ENCODE results near the gene SLC6A5. TPM values are rescaled to one million over a fixed set of nuclear protein-coding genes. Genes with fewer than 3 reads are reported as not detected.
"Not testable (repeated sequence)": the region's sequence is repeated elsewhere in the genome, so short reads cannot be mapped to it uniquely, and the experiment has no call there.

Gene SLC6A5
- not detected for total RNA-seq

DNA sequence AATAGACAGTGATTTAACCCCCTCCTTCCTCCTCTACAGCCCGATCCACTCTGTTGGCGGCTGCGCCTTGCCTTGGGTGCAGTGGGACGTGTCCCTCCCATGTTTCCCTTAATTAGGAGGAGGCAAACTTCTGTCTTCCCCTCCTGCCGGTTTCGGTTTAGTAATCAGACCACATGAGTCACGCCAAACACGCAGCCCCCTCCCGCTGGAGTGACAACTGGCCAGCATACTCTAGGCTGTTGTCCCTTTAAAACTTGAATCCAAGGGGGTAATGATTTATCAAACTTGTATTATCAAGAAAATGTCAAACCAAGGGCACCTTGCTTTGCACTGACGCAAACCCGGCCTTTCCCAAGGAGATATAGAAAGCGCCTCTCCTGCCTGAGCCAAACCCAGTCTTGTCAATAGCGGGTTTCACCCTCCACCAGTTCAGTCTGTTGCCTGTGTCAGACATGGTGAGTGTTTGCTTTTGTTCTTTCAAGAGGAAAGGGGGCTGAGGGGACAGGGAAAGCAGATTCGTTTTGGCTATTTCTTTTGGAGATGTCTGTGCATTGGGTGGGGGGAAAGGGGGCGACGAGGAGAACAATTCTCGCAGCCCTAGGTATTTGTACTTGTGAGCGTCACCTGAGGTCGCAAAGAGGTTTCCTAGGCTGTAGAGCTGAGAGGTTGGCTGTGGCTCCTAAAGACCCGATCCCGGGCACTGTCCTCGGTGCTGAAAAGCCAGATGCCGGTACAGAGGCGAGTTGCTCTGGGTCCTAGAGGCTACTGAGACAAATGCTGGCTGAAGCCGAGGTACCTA, at the start of gene SLC6A5:
TSS of gene SLC6A5 (plus strand) at position 388 of the 799 bp plus-strand sequence. CDS start at position 453, 65 bp downstream.
- Histone ChIP-seq H3K9me3 (no peaks in the 10 kb centered on the region), H3K27me3 (peaks cover 0 to 99% of the 10 kb centered on the region in 2 donors), H3K36me3 (no peaks in the 10 kb centered on the region), H3K27ac (no peak within 1 kb of the TSS), H3K4me1 (peaks cover 0 to 23% (median 0%) of the 10 kb centered on the region in 4 donors), H3K4me3 (no peak within 1 kb of the TSS)
- DNase-seq (ENCODE audit: low spot score in 2 of 2) = no peak
- WGBS, 2 donors = 3 to 7% methylated on average over 25 of the region's 25 CpGs
- TF ChIP-seq, protein P1, sequence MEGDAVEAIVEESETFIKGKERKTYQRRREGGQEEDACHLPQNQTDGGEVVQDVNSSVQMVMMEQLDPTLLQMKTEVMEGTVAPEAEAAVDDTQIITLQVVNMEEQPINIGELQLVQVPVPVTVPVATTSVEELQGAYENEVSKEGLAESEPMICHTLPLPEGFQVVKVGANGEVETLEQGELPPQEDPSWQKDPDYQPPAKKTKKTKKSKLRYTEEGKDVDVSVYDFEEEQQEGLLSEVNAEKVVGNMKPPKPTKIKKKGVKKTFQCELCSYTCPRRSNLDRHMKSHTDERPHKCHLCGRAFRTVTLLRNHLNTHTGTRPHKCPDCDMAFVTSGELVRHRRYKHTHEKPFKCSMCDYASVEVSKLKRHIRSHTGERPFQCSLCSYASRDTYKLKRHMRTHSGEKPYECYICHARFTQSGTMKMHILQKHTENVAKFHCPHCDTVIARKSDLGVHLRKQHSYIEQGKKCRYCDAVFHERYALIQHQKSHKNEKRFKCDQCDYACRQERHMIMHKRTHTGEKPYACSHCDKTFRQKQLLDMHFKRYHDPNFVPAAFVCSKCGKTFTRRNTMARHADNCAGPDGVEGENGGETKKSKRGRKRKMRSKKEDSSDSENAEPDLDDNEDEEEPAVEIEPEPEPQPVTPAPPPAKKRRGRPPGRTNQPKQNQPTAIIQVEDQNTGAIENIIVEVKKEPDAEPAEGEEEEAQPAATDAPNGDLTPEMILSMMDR (IDR thresholded peaks at IDR 0.05) = no peak
- no peak for TF ChIP-seq EP300 (IDR thresholded peaks at IDR 0.05)
- TF ChIP-seq POLR2A (IDR thresholded peaks at IDR 0.05) = no peak

DNA sequence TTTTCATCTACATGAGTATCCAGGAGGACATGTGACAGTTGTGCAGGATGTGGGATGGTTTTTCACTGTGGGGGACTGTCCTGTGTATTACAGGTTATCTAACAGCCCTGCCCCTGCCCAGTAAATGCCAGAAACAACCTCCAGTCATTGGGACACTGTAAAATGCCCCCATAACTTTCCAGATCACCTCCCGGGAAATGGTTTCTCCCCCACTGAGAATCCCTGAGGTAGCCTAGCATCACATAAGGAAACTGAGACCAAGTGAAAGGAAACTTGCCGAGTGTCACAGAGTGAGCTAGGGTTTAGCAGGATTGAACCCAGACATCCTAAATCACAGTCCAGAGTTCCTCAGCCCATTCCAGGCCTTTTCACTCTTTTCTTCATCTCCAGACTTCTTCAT, 48.3 kb upstream of the SLC6A5 start:
- Histone ChIP-seq H3K4me1 (no peaks in the 10 kb centered on the region), H3K27ac (no peak overlapping the region), H3K27me3 (no peaks in the 10 kb centered on the region), H3K9me3 (peaks cover 0 to 6% (median 0%) of the 10 kb centered on the region in 4 donors), H3K4me3 (no peak overlapping the region), H3K36me3 (no peaks in the 10 kb centered on the region)
- 39 to 66% methylated on average over 2 of the region's 2 CpGs for whole genome bisulfite sequencing, 2 donors
- TF ChIP-seq POLR2A (IDR thresholded peaks at IDR 0.05) = no peak
- no peak for TF ChIP-seq EP300 (IDR thresholded peaks at IDR 0.05)
- TF ChIP-seq, protein P1 (IDR thresholded peaks at IDR 0.05) = no peak
- no peak for DNase-seq (ENCODE audit: low spot score in 2 of 2)

DNA sequence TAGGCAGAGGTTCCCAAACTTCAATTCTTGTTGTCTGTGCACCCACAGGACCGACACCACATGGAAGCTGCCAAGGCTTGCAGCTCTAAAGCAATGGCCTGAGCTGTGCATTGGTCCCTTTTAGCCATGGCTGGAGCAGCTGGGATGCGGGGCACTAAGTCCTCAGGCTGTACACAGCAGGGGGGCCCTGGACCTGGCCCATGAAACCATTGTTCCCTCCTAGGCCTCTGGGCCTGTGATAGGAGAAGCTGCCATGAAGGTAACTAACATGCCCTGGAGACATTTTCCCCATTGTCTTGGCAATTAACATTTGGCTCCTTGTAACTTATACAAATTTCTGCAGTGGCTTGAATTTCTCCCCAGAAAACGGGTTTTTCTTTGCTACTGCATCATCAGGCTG, 43.6 kb upstream of the SLC6A5 start:
- peaks cover 0 to 6% (median 0%) of the 10 kb centered on the region in 4 donors for H3K9me3 ChIP-seq
- H3K4me1 ChIP-seq = no peaks in the 10 kb centered on the region
- no peak for DNase-seq (ENCODE audit: low spot score in 2 of 2)
- no peak overlapping the region for H3K4me3 ChIP-seq
- H3K36me3 ChIP-seq = no peaks in the 10 kb centered on the region
- 69 to 71% methylated on average over 3 of the region's 3 CpGs for WGBS, 2 donors
- H3K27ac ChIP-seq = no peak overlapping the region
- H3K27me3 ChIP-seq = no peaks in the 10 kb centered on the region
- TF ChIP-seq EP300 (IDR thresholded peaks at IDR 0.05) = no peak
- TF ChIP-seq, protein P1 (IDR thresholded peaks at IDR 0.05) = no peak
- TF ChIP-seq POLR2A (IDR thresholded peaks at IDR 0.05) = no peak

DNA sequence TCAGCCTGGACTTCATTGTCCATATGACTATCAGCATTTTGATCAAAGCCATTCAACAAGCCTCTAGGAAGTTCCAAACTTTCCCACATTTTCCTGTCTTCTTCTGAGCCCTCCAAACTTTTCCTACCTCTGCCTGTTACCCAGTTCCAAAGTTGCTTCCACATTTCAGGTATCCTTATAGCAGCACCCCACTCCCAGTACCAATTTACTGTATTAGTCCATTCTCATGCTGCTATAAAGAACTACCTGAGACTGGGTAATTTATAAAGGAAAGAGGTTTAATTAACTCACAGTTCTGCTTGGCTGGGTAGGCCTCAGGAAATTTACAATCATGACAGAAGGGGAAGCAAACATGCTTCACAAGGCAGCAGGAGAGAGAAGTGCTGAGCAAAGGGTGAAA, 43.0 kb upstream of the SLC6A5 start:
- not testable (repeated sequence) for H3K36me3 ChIP-seq; H3K9me3 ChIP-seq; H3K4me3 ChIP-seq; H3K27ac ChIP-seq; DNase-seq (ENCODE audit: low spot score in 2 of 2); H3K27me3 ChIP-seq; H3K4me1 ChIP-seq

DNA sequence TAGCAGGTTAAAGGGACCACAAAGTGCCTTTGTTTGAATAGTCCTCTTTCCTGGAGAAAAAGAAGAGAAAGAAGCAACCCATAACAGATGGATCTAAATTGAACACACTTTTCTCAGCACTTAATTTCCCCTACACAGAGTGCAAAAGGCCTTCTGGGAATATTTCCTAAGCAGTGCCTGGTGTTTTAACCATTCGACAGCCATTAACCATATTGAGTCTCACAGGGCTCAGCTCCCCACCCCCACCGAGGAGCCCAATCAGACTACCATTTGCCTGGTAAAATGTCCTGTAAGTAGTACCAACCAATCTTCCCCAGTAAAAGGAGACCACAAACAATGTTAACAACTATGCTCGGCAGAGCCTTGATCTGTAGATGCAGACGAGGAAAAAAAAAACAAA, 40.7 kb upstream of the SLC6A5 start:
- TF ChIP-seq, protein P1 (IDR thresholded peaks at IDR 0.05) = no peak
- TF ChIP-seq POLR2A (IDR thresholded peaks at IDR 0.05) (no peak), EP300 (IDR thresholded peaks at IDR 0.05) (no peak)
- Histone ChIP-seq H3K9me3 (peaks cover 0 to 6% (median 0%) of the 10 kb centered on the region in 4 donors), H3K4me3 (no peak overlapping the region), H3K4me1 (no peaks in the 10 kb centered on the region), H3K27me3 (no peaks in the 10 kb centered on the region), H3K27ac (no peak overlapping the region), H3K36me3 (no peaks in the 10 kb centered on the region)
- 79 to 90% methylated on average over 4 of the region's 4 CpGs for WGBS, 2 donors
- DNase-seq (ENCODE audit: low spot score in 2 of 2) = no peak

All from tibial nerve (tissue), 4 donors.